ENCODE measurements around the gene AP4E1. TPM values are rescaled to one million over a fixed set of nuclear protein-coding genes. Genes with fewer than 3 reads are reported as not detected.
"Not testable (repeated sequence)": the region's sequence is repeated elsewhere in the genome, so short reads cannot be mapped to it uniquely, and the experiment has no call there.

AP4E1 gene
- polyA plus RNA-seq, 1 donor from 2014 or later = 2.5 TPM

GRCh38 chr15:50907601-50908208 is 778 bp upstream of the AP4E1 start:
- Mint-ChIP-seq H3K36me3 (peaks cover 3% of the 10 kb centered on the region), H3K27ac (peak overlapping the region; percentile 99), H3K4me3 (peak overlapping the region; percentile 97 to 99 (median 98)), H3K27me3 (no peaks in the 10 kb centered on the region), H3K4me1 (peaks cover 17 to 29% (median 24%) of the 10 kb centered on the region in 3 donors), H3K9me3 (no peaks in the 10 kb centered on the region)

DNA sequence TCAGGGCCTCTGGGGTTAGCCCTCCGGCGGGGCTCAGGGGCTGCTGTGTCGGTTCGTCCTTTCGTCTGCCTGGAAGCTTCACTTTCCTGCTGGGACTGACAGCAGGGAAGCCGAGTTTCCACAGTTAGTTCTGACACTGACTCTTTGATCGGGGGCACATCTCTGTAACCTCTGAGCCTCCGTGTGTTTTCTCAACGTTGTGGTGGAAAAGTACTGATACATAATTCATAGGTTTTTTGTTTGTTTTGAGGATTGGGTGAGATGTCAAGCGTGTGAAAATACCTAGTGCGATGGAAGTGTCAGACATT is 481 bp downstream of the AP4E1 start:
- H3K36me3 Mint-ChIP-seq = peaks cover 3% of the 10 kb centered on the region
- H3K9me3 Mint-ChIP-seq = no peaks in the 10 kb centered on the region
- peaks cover 17 to 36% (median 29%) of the 10 kb centered on the region in 3 donors for H3K4me1 Mint-ChIP-seq
- H3K27ac Mint-ChIP-seq = peak overlapping the region; percentile 99
- no peaks in the 10 kb centered on the region for H3K27me3 Mint-ChIP-seq
- peak overlapping the region; percentile 97 to 99 (median 98) for H3K4me3 Mint-ChIP-seq

- H3K27me3 Mint-ChIP-seq, H3K36me3 Mint-ChIP-seq, H3K9me3 Mint-ChIP-seq: not testable (repeated sequence)
- Mint-ChIP-seq H3K4me1 (peaks cover 17 to 36% (median 29%) of the 10 kb centered on the region in 3 donors), H3K27ac (peak overlapping the region; percentile 63 to 80 (median 73)), H3K4me3 (peak overlapping the region; percentile 55 to 78 (median 68))
Measured at GRCh38 chr15:50910426-50910795, 1.9 kb downstream of the AP4E1 start.

DNA sequence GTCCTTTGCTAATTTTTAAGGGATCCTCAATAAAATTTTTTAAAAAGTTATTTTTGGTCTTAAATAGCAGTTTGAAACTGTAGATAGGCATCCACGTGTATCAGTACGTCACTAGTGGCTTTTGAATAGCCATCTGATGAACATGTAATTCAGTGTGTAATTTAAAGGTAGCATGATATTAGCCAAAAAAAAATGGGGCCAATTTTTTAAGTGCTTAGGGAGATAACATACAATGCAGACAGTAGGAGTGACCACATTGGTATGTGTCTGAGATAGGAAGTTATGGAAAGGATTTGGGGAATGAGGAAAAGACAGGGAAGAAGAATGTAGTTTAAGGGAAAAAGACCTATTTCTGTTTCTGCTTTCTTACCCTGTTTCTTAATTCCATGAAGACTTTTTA is 2.5 kb downstream of the AP4E1 start:
- peaks cover 17 to 36% (median 29%) of the 10 kb centered on the region in 3 donors for H3K4me1 Mint-ChIP-seq
- H3K4me3 Mint-ChIP-seq = peak overlapping the region in 1 of 4 donors; percentile 78
- peak overlapping the region in 2 of 3 donors; percentile 73 to 80 for H3K27ac Mint-ChIP-seq
- no peaks in the 10 kb centered on the region for H3K36me3 Mint-ChIP-seq
- H3K9me3 Mint-ChIP-seq = no peaks in the 10 kb centered on the region
- H3K27me3 Mint-ChIP-seq = no peaks in the 10 kb centered on the region

GRCh38 chr15:50911621-50912020 is 3.1 kb downstream of the AP4E1 start:
- Mint-ChIP-seq H3K27ac (no peak overlapping the region), H3K36me3 (peaks cover under 1% of the 10 kb centered on the region), H3K27me3 (no peaks in the 10 kb centered on the region), H3K4me3 (peak overlapping the region in 3 of 4 donors; percentile 6 to 23 (median 12)), H3K4me1 (peaks cover 17 to 36% (median 29%) of the 10 kb centered on the region in 3 donors), H3K9me3 (no peaks in the 10 kb centered on the region)

GRCh38 chr15:50916400-50916799 is 7.9 kb downstream of the AP4E1 start:
- peaks cover 14% of the 10 kb centered on the region for H3K36me3 Mint-ChIP-seq
- no peaks in the 10 kb centered on the region for H3K9me3 Mint-ChIP-seq
- no peak overlapping the region for H3K27ac Mint-ChIP-seq
- no peak overlapping the region for H3K4me3 Mint-ChIP-seq
- H3K27me3 Mint-ChIP-seq = no peaks in the 10 kb centered on the region
- H3K4me1 Mint-ChIP-seq = peaks cover 3 to 15% (median 12%) of the 10 kb centered on the region in 3 donors

DNA sequence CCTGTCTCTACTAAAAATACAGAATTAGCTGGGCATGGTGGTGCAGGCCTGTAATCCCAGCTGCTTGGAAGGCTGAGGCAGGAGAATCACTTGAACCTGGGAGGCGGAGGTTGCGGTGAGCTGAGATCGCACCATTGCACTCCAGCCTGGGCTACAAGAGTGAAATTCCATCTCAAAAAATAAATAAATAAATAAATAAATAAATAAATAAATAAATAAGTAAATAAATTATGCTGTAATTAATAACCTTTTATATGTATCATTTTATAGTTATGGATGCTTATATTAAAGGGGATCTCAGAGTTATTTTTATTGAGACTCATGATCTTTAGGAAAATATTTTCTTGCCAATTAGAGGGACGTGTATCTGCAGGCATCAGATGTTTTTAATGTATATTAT is 10.9 kb downstream of the AP4E1 start:
- H3K4me3 Mint-ChIP-seq, H3K9me3 Mint-ChIP-seq, H3K27me3 Mint-ChIP-seq, H3K4me1 Mint-ChIP-seq, H3K27ac Mint-ChIP-seq: not testable (repeated sequence)
- peaks cover 22% of the 10 kb centered on the region for H3K36me3 Mint-ChIP-seq

DNA sequence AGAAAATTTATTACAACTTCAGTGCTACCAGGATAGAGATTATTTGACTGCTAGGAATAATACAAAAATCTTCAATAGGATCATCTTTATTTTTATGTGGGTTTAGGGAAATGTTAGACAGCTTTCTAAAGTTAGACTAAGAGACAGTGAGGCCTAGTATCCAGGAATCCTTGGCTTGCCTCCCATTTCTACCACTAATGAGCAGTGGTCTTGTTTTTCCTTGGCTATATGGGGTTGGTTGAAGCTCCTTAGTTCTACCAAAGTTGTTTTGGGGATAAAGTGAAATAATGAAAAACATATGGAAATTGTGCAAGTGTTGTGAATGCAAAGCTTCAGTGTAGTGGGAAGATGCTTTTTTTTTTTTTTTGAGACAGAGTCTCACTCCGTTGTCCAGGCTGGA is 16.8 kb downstream of the AP4E1 start:
- Mint-ChIP-seq H3K4me1 (peaks cover 2 to 3% (median 3%) of the 10 kb centered on the region in 3 donors), H3K36me3 (peaks cover 22% of the 10 kb centered on the region), H3K27ac (peak overlapping the region in 1 of 3 donors; percentile 31)

DNA sequence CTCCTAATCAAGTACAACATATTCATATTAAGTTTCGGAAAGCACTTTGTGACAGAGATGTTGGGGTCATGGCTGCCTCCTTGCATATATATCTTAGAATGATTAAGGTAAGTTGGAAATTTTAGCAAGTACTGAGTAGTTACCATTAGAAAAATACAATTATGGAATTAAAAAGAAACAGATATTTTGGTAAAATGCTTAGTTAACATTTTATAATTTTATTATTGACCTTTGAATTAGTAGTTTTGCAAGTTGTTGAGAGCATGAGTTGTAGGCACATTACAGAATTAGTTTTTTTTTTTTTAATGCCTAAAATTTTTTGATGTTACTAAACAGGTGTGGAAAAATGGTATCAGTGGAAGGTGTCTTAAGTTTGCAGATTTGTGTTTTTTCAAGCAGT is 20.6 kb downstream of the AP4E1 start:
- no peak overlapping the region for H3K4me3 Mint-ChIP-seq
- H3K9me3 Mint-ChIP-seq = no peaks in the 10 kb centered on the region
- no peak overlapping the region for H3K27ac Mint-ChIP-seq
- H3K4me1 Mint-ChIP-seq = no peaks in the 10 kb centered on the region
- no peaks in the 10 kb centered on the region for H3K27me3 Mint-ChIP-seq
- H3K36me3 Mint-ChIP-seq = peaks cover 15% of the 10 kb centered on the region

More for the DNA sequence above, 16.8 kb downstream of the AP4E1 start:
- H3K27me3 Mint-ChIP-seq = no peaks in the 10 kb centered on the region
- no peaks in the 10 kb centered on the region for H3K9me3 Mint-ChIP-seq
- H3K4me3 Mint-ChIP-seq = no peak overlapping the region

GRCh38 chr15:50930792-50931191 is 22.3 kb downstream of the AP4E1 start:
- H3K36me3 Mint-ChIP-seq = peaks cover 17% of the 10 kb centered on the region
- peaks cover 0 to 1% (median 0%) of the 10 kb centered on the region in 3 donors for H3K4me1 Mint-ChIP-seq
- H3K4me3 Mint-ChIP-seq = no peak overlapping the region

GRCh38 chr15:50933341-50933740 is 24.9 kb downstream of the AP4E1 start:
- no peaks in the 10 kb centered on the region for H3K9me3 Mint-ChIP-seq
- peaks cover 0 to 5% (median 0%) of the 10 kb centered on the region in 3 donors for H3K4me1 Mint-ChIP-seq
- peaks cover 23% of the 10 kb centered on the region for H3K36me3 Mint-ChIP-seq
- no peak overlapping the region for H3K27ac Mint-ChIP-seq
- no peaks in the 10 kb centered on the region for H3K27me3 Mint-ChIP-seq
- no peak overlapping the region for H3K4me3 Mint-ChIP-seq

More at GRCh38 chr15:50930792-50931191, 22.3 kb downstream of the AP4E1 start:
- Mint-ChIP-seq H3K27ac (no peak overlapping the region), H3K27me3 (no peaks in the 10 kb centered on the region), H3K9me3 (no peaks in the 10 kb centered on the region)

GRCh38 chr15:50938525-50938924 is 30.0 kb downstream of the AP4E1 start:
- Mint-ChIP-seq H3K4me3 (no peak overlapping the region), H3K4me1 (peaks cover 0 to 5% (median 0%) of the 10 kb centered on the region in 3 donors), H3K27me3 (no peaks in the 10 kb centered on the region), H3K36me3 (peaks cover 16% of the 10 kb centered on the region), H3K9me3 (no peaks in the 10 kb centered on the region), H3K27ac (no peak overlapping the region)

- H3K9me3 Mint-ChIP-seq = no peaks in the 10 kb centered on the region
- H3K27ac Mint-ChIP-seq = peak overlapping the region in 1 of 3 donors; percentile 50
- peaks cover 16% of the 10 kb centered on the region for H3K36me3 Mint-ChIP-seq
Measured at GRCh38 chr15:50939911-50940310, 31.4 kb downstream of the AP4E1 start.

DNA sequence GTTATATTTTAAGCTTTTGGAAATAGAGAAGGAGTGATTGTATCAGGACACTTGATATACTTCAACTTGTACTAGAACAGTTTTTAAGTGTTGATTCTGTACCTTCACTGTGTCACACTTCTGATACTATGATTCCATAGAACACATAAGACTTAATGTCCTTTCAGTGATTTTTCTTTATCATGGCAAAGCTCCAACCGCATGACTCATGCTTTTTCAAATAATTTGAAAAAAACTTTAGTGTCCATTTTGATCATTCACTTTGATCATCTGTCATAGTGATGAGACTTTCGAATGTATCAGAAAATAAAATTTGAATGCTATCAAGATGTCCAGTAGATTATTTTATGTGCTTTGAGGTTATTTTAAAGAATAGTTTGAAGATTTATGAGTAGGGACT is 32.0 kb downstream of the AP4E1 start:
- peaks cover 0 to 5% (median 0%) of the 10 kb centered on the region in 3 donors for H3K4me1 Mint-ChIP-seq
- H3K4me3 Mint-ChIP-seq = no peak overlapping the region
- no peaks in the 10 kb centered on the region for H3K27me3 Mint-ChIP-seq
- no peaks in the 10 kb centered on the region for H3K9me3 Mint-ChIP-seq
- H3K27ac Mint-ChIP-seq = no peak overlapping the region
- H3K36me3 Mint-ChIP-seq = peaks cover 14% of the 10 kb centered on the region

More at GRCh38 chr15:50939911-50940310, 31.4 kb downstream of the AP4E1 start:
- Mint-ChIP-seq H3K4me3 (no peak overlapping the region), H3K27me3 (no peaks in the 10 kb centered on the region), H3K4me1 (peaks cover 0 to 5% (median 0%) of the 10 kb centered on the region in 3 donors)

GRCh38 chr15:50943638-50944037 is 35.2 kb downstream of the AP4E1 start:
- Mint-ChIP-seq H3K4me1 (no peaks in the 10 kb centered on the region), H3K4me3 (no peak overlapping the region), H3K36me3 (peaks cover 10% of the 10 kb centered on the region), H3K27me3 (no peaks in the 10 kb centered on the region), H3K27ac (no peak overlapping the region), H3K9me3 (no peaks in the 10 kb centered on the region)

DNA sequence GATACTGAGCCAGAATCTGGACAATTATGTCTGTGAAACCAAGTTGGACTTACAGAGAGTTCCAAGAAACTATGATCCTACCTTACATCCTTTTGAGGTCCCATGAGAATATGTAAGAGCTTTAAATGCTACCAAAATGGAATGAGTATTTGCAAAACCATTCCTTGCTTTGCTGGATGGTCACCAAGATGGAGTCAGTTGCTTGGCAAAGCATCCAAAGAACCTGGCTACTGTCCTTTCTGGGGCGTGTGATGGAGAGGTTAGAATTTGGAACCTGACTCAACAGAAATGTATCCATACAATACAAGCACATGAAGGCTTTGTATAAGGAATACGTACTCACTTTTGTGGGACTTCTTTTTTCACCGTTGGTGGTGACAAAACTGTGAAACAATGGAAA is 36.2 kb downstream of the AP4E1 start:
- no peaks in the 10 kb centered on the region for H3K9me3 Mint-ChIP-seq
- no peaks in the 10 kb centered on the region for H3K27me3 Mint-ChIP-seq
- no peaks in the 10 kb centered on the region for H3K4me1 Mint-ChIP-seq
- H3K36me3 Mint-ChIP-seq = peaks cover 8% of the 10 kb centered on the region
- no peak overlapping the region for H3K4me3 Mint-ChIP-seq
- H3K27ac Mint-ChIP-seq = no peak overlapping the region
